WERI-Rb-1 (cell line): ENCODE data around the gene DNAH3.

Experiments
- DNase-seq: peaks from one replicate; pipeline ENCODE4 v3.0.0-alpha.2; 2020
- H3K27ac ChIP-seq: fragments of 250-450 bp; sonication (Bioruptor Pico); 2 replicates; pipeline ENCODE4 v1.5.1; 2020; ENCODE audit warnings: mild to moderate bottlenecking, moderate library complexity
- H3K27me3 ChIP-seq: fragments of 250-450 bp; sonication (Bioruptor Pico); 2 replicates; pipeline ENCODE4 v1.5.1; 2021; ENCODE audit warnings: mild to moderate bottlenecking, low read depth, moderate library complexity; ENCODE audit not compliant: insufficient read depth, severe bottlenecking
- H3K36me3 ChIP-seq: fragments of 250-450 bp; sonication (Bioruptor Pico); 2 replicates; pipeline ENCODE4 v1.5.1; 2020; ENCODE audit warnings: mild to moderate bottlenecking, moderate library complexity
- H3K4me3 ChIP-seq: 2 replicates; pipeline ENCODE4 v1.5.1; 2011; ENCODE audit warnings: low read depth, mild to moderate bottlenecking, control low read depth, low read length
- H3K9me3 ChIP-seq: fragments of 250-450 bp; sonication (Bioruptor Pico); 2 replicates; pipeline ENCODE4 v1.5.1; 2021; ENCODE audit warnings: mild to moderate bottlenecking, moderate library complexity; ENCODE audit not compliant: severe bottlenecking
- CTCF ChIP-seq: IDR thresholded peaks from 2 replicates; pipeline ENCODE4 v1.5.1; 2011; ENCODE audit warnings: low read depth, mild to moderate bottlenecking, control low read depth, inconsistent platforms, low read length

The DNAH3 gene

DNA sequence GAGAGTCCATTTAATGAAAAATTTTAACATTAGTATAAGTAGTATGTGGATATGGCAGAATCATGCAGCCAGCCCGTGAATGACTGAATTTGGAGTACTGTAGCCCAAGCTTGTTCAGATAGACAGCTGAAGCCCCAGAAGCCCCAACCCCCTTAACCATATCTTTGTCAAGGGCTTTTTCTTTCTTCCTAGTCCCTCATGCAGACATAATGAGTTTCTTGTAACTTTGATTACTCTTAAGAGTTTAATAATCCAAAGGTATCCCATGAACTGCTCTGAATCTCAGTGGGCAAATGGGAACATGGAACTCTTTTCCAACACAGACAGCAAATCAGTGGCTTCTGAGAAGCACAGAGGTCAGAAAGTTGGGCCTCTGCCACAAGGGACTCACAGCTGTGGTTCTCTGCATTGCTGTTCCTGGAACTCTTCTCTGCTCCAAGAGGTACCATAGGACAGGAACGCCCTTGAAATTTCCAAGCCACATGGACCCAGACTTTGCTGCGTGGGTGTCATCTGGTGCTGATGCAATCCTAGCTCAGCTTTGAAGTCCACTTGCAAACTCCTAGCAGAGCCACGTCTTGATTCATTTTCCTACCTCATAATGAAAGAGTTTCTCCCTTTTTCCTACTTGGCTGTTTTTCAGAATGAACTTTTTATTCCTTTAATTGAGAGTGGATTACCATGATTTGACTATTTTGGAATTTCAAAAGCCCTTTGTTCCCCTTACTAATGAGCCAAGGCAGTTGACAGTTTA is 232.0 kb downstream of the DNAH3 start:
- Histone ChIP-seq H3K27ac (no peak overlapping the region), H3K36me3 (peaks cover 31% of the 10 kb centered on the region), H3K4me3 (no peak overlapping the region), H3K9me3 (no peaks in the 10 kb centered on the region), H3K27me3 (no peaks in the 10 kb centered on the region)
- no peak for TF ChIP-seq CTCF
- DNase-seq, result no peak

GRCh38 chr16:20916942-20917341 is 233.7 kb downstream of the DNAH3 start:
- no peak overlapping the region for H3K27ac ChIP-seq

DNA sequence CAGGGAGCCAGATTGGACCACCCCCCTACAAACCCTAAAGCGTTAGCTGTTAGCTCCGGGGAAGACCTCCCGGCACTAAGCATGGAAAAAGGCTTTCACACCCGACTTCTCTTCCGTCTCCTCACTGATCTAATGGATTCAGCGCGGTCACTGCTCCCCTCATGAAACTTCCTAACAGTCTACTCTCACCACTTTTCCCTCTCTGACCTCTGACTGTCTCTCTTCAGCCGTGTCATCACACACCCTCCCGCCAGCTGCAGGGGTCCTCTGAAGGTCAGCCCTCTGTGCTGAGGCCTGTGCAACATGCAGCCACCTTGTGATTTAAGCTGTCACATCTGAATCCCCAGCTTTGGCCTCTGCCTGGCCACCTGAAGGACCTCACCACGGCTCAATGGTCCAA is 234.4 kb downstream of the DNAH3 start:
- no peak for DNase-seq
- Histone ChIP-seq H3K9me3 (no peaks in the 10 kb centered on the region), H3K36me3 (peaks cover 23% of the 10 kb centered on the region), H3K4me3 (no peak overlapping the region), H3K27ac (no peak overlapping the region), H3K27me3 (no peaks in the 10 kb centered on the region)
- TF ChIP-seq CTCF, result no peak

More at GRCh38 chr16:20916942-20917341, 233.7 kb downstream of the DNAH3 start:
- Histone ChIP-seq H3K9me3 (no peaks in the 10 kb centered on the region), H3K4me3 (no peak overlapping the region), H3K27me3 (no peaks in the 10 kb centered on the region), H3K36me3 (peaks cover 24% of the 10 kb centered on the region)
- DNase-seq, result no peak
- TF ChIP-seq CTCF, result no peak

DNA sequence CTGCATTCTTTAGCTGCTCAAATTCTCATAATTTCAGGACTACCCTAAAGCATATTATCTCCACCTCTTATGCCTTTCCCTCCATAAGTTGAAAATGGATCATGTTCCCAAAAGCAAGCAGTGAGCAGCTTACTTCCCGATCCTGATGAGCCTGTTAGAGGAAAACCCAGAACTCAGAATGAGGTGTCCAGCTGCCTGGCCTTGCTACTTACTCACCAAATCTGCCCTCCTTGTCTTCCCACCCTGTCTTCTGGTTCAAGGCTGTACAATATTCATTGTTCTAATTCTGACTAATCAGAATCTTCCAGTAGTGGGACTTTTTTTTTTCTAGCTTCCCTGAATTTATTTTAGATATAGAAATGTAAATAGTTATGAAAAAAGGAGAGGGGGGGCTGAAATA is 239.3 kb downstream of the DNAH3 start:
- no peak for TF ChIP-seq CTCF
- Histone ChIP-seq H3K27ac (no peak overlapping the region), H3K27me3 (no peaks in the 10 kb centered on the region), H3K9me3 (no peaks in the 10 kb centered on the region), H3K36me3 (peaks cover 9% of the 10 kb centered on the region), H3K4me3 (no peak overlapping the region)
- no peak for DNase-seq

- Histone ChIP-seq H3K36me3 (peaks cover 4% of the 10 kb centered on the region), H3K27ac (no peak overlapping the region), H3K4me3 (no peak overlapping the region), H3K27me3 (no peaks in the 10 kb centered on the region), H3K9me3 (no peaks in the 10 kb centered on the region)
- no peak for TF ChIP-seq CTCF
- no peak for DNase-seq
Measured at GRCh38 chr16:20910781-20911321, 239.8 kb downstream of the DNAH3 start.
